Adrenal gland (tissue), 5 donors: ENCODE measurements around the gene FBRSL1.

Experiments used
- POLR2A ChIP-seq, 2 donors: fragments of 450-650 bp; IDR thresholded peaks; one replicate each; pipeline ENCODE4 v1.6.1; 2017; ENCODE audit warnings: antibody characterized with exemption in 2 of 2, mild to moderate bottlenecking in 2 of 2, moderate library complexity in 1 of 2
- TF ChIP-seq, protein P1 (sequence below), 6 experiments: fragments of 450-650 bp in 4 of 6; fragments of 200-600 bp in 2 of 6; sonication (generic) in 1 of 6; IDR thresholded peaks; 1 replicate in 5 of 6; 2 replicates in 1 of 6; pipeline versions ENCODE4 v1.5.1 to v1.8.0; 2016 to 2021; ENCODE audit warnings: antibody characterized with exemption in 6 of 6, mild to moderate bottlenecking in 2 of 6, moderate library complexity in 1 of 6
- donor health status: DM: no; HTN: no; CAD: no.

DNA sequence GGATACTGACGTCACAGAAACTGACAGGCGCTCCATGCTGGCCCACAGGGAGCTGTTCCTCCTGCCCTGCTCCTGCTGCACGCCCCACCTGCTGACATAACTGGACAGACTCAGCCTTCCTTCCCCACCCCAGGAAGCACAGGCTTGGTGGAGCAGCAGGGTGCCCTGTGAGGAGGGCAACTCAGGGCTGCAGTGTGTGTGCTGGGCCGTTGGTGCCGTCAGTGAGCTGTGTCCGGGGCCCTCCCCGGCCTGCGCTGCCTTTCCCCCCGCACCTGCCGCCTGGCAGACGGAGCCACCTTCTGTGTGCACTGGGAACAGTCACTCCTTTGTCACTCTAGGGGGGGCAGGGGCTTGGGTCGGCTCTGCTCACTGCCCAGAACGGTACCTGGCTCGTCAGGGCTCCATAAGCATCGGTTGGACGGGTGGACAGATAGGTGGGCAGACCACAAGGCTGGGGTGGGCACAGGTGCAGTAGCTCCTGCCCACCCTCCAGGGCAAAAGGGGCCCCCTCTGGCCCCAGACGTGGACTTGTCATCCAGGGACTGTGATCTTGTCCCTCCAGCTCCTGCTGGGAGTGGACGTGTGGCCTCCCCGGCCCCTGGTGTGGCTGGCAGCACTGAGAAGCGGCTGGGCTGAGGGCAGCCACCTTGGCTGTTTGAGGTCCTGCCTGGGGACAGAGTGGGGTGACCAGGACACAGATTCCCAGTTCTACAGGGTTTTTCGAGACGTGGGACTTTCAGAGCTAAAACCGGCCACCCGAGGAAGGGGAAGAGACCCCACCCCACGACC is 32.8 kb downstream of the FBRSL1 start:
- TF ChIP-seq, protein P1, sequence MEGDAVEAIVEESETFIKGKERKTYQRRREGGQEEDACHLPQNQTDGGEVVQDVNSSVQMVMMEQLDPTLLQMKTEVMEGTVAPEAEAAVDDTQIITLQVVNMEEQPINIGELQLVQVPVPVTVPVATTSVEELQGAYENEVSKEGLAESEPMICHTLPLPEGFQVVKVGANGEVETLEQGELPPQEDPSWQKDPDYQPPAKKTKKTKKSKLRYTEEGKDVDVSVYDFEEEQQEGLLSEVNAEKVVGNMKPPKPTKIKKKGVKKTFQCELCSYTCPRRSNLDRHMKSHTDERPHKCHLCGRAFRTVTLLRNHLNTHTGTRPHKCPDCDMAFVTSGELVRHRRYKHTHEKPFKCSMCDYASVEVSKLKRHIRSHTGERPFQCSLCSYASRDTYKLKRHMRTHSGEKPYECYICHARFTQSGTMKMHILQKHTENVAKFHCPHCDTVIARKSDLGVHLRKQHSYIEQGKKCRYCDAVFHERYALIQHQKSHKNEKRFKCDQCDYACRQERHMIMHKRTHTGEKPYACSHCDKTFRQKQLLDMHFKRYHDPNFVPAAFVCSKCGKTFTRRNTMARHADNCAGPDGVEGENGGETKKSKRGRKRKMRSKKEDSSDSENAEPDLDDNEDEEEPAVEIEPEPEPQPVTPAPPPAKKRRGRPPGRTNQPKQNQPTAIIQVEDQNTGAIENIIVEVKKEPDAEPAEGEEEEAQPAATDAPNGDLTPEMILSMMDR (IDR thresholded peaks at IDR 0.05), result no peak
- no peak for TF ChIP-seq POLR2A (IDR thresholded peaks at IDR 0.05)
